Karpas-422 (cell line): ENCODE measurements around the gene ELF5. TPM values are rescaled to one million over a fixed set of nuclear protein-coding genes. Genes with fewer than 3 reads are reported as not detected.

ENCODE experiments used
- total RNA-seq: library from RNA; depleted of rRNA; stranded (reverse); fragments of >200 nt; shearing (Covaris generic); gene quantifications from 2 replicates; pipeline ENCODE4 v1.2.3, GENCODE V29; 2014; ENCODE audit warnings: low replicate concordance; rRNA removed

ELF5 gene
- total RNA-seq, 1 experiment from 2014 or later = not detected

Other genes starting within 250 kb of the ELF5 start
- not detected in 2 replicates for gene ABTB2, start 155.8 kb downstream of the ELF5 start, total RNA-seq
- gene CAT, start 74.9 kb downstream of the ELF5 start, total RNA-seq = 27.2 and 47.9 TPM in 2 replicates
- gene EHF, start 107.3 kb upstream of the ELF5 start, total RNA-seq = not detected in 2 replicates